HepG2 (cell line): ENCODE results near the gene TRANK1. TPM values are rescaled to one million over a fixed set of nuclear protein-coding genes. Genes with fewer than 3 reads are reported as not detected.

Source experiments
- ATAC-seq: fragments of 200-7000 bp; cut with Tn5 transposase; 3 replicates; pipeline ENCODE4 v1.9.1; 2020; ENCODE audit warnings: mild to moderate bottlenecking, moderate library complexity
- BruUV-seq: library from RNA; stranded (reverse); fragments of 400-500 nt; replicated peaks from 2 replicates; lab custom pipeline; 2021; lab: Mats Ljungman, UMichigan
- CTCF ChIA-PET: fragments of 300-600 bp; formaldehyde crosslinking; extraction: SDS; loops from one replicate; lab custom pipeline; 2021; ENCODE audit warnings: low total read pairs, inconsistent platforms, low intra/inter-chr PET ratio; lab: Yijun Ruan, JAX
- POLR2A ChIA-PET: fragments of 350-600 bp; sonication (Branson Sonifier 250); formaldehyde crosslinking; loops from one replicate; lab custom pipeline; 2020; ENCODE audit warnings: antibody characterized with exemption, inconsistent platforms; lab: Yijun Ruan, JAX
- DNase-seq: peaks from one replicate; pipeline ENCODE4 v3.0.0-alpha.2; 2015; ENCODE audit warnings: low spot score
- FAIRE-seq: peaks from 3 replicates; lab custom pipeline; 2011; peaks lifted over from hg19 to GRCh38; lab: Jason Lieb, UNC
- H2AFZ ChIP-seq: one replicate; pipeline ENCODE4 v1.6.1; 2011; ENCODE audit warnings: low read length, inconsistent platforms
- H3K27ac ChIP-seq: fragments of 300-600 bp; 3 replicates; pipeline ENCODE4 v1.8.0; 2011; ENCODE audit warnings: mixed run types, mild to moderate bottlenecking, mixed read lengths, low read length, inconsistent platforms; ENCODE audit not compliant: insufficient read depth; ENCODE audit errors: extremely low read length
- H3K27me3 ChIP-seq, 2 experiments: fragments of 200-600 bp in 1 of 2; 2 replicates in 1 of 2; 3 replicates in 1 of 2; pipeline versions ENCODE4 v1.6.0 to v1.8.0; 2011; ENCODE audit warnings: low read length in 2 of 2, mild to moderate bottlenecking in 2 of 2, moderate library complexity in 2 of 2, inconsistent platforms in 1 of 2; ENCODE audit not compliant: insufficient read depth in 2 of 2, control insufficient read depth in 1 of 2
- H3K36me3 ChIP-seq, 2 experiments: fragments of 200-600 bp in 1 of 2; replicated peaks in 1 of 2; 2 replicates in 1 of 2; 3 replicates in 1 of 2; pipeline versions ENCODE4 v1.5.1 to v1.8.0; 2011; ENCODE audit warnings: low read length in 2 of 2, inconsistent platforms in 1 of 2; ENCODE audit not compliant: insufficient read depth in 2 of 2, control insufficient read depth in 1 of 2
- H3K4me1 ChIP-seq: 2 replicates; pipeline ENCODE4 v1.5.1; 2012; ENCODE audit warnings: low read length, inconsistent platforms; ENCODE audit not compliant: insufficient read depth
- H3K4me2 ChIP-seq: 2 replicates; pipeline ENCODE4 v1.6.0; 2011; ENCODE audit warnings: low read depth, low read length, inconsistent platforms
- H3K4me3 ChIP-seq, 3 experiments: fragments of 200-600 bp in 1 of 3; sonication (generic), shearing (Covaris generic) in 1 of 3; replicated peaks in 1 of 3; 2 replicates each; pipeline ENCODE4 v1.5.1; 2011 to 2016; ENCODE audit warnings: low read length in 3 of 3, inconsistent platforms in 2 of 3, low read depth in 2 of 3, mild to moderate bottlenecking in 2 of 3, control low read depth in 1 of 3, mixed read lengths in 1 of 3; ENCODE audit not compliant: insufficient read depth in 1 of 3
- H3K79me2 ChIP-seq: one replicate; pipeline ENCODE4 v1.6.1; 2011; ENCODE audit warnings: low read length, inconsistent platforms; ENCODE audit not compliant: insufficient read depth
- H3K9ac ChIP-seq: 2 replicates; pipeline ENCODE4 v1.6.0; 2011; ENCODE audit warnings: mild to moderate bottlenecking, low read depth, low read length, inconsistent platforms; ENCODE audit not compliant: insufficient read depth
- H3K9me3 ChIP-seq: 2 replicates; pipeline ENCODE4 v1.5.1; 2012; ENCODE audit warnings: mild to moderate bottlenecking, low read length
- H4K20me1 ChIP-seq: 2 replicates; pipeline ENCODE4 v1.6.0; 2011; ENCODE audit warnings: inconsistent platforms, mild to moderate bottlenecking, low read length, moderate library complexity; ENCODE audit not compliant: insufficient read depth
- ARHGAP35 ChIP-seq: sonication (generic); formaldehyde crosslinking; IDR thresholded peaks from 2 replicates; pipeline ENCODE4 v1.9.0; 2022; ENCODE audit warnings: mild to moderate bottlenecking, inconsistent platforms, moderate library complexity, missing genetic modification reagents, borderline replicate concordance
- CTCF ChIP-seq: sonication (generic); formaldehyde crosslinking; IDR thresholded peaks from 2 replicates; pipeline ENCODE4 v1.5.0; 2020; ENCODE audit warnings: mild to moderate bottlenecking, missing genetic modification reagents, moderate library complexity
- ESRRA ChIP-seq: sonication (generic); formaldehyde crosslinking; IDR thresholded peaks from 2 replicates; pipeline ENCODE4 v1.5.1; 2020; ENCODE audit warnings: mild to moderate bottlenecking, low read depth, missing genetic modification reagents
- HOXD1 ChIP-seq: sonication (generic); formaldehyde crosslinking; IDR thresholded peaks from 2 replicates; pipeline ENCODE4 v1.5.0; 2020; ENCODE audit warnings: missing genetic modification reagents
- TFDP1 ChIP-seq: IDR thresholded peaks from 2 replicates; pipeline ENCODE4 v1.6.1; 2016; ENCODE audit warnings: missing compliant biosample characterization, missing genetic modification reagents, borderline replicate concordance
- XBP1 ChIP-seq: sonication (generic); formaldehyde crosslinking; IDR thresholded peaks from 2 replicates; pipeline ENCODE4 v1.5.0; 2020; ENCODE audit warnings: missing genetic modification reagents
- ZBTB10 ChIP-seq: sonication (generic); formaldehyde crosslinking; IDR thresholded peaks from 2 replicates; pipeline ENCODE4 v1.4.0; 2020; ENCODE audit warnings: missing genetic modification reagents, borderline replicate concordance
- ZNF280B ChIP-seq: sonication (generic); formaldehyde crosslinking; IDR thresholded peaks from 2 replicates; pipeline ENCODE4 v1.5.0; 2020; ENCODE audit warnings: missing genetic modification reagents, mild to moderate bottlenecking, borderline replicate concordance
- ZNF619 ChIP-seq: sonication (generic); formaldehyde crosslinking; IDR thresholded peaks from 2 replicates; pipeline ENCODE4 v1.4.0; 2020; ENCODE audit warnings: mild to moderate bottlenecking, missing genetic modification reagents
- ZNF773 ChIP-seq: sonication (generic); formaldehyde crosslinking; IDR thresholded peaks from 2 replicates; pipeline ENCODE4 v1.4.0; 2020; ENCODE audit warnings: missing genetic modification reagents, borderline replicate concordance
- WGBS: methylation state at CpG from one replicate; pipeline ENCODE4 v1.1.6; 2017; ENCODE audit warnings: low lambda C conversion rate; 5-methylcytosine and 5-hydroxymethylcytosine counted together
- in situ Hi-C: cut with HindIII; loops from 2 replicates; pipeline ENCODE4 v1.10.0; 2017; ENCODE audit warnings: low pct_unique_long_range_greater_than_20kb; ENCODE audit not compliant: extremely low pct_ligation_motif_present
- intact Hi-C: fragments of 100-400 bp; cut with micrococcal nuclease; formaldehyde crosslinking; loops from one replicate; pipeline ENCODE4 v1.10.0; 2022; ENCODE audit not compliant: unreplicated experiment
- polyA plus RNA-seq, 8 experiments: library from polyadenylated mRNA; depleted of rRNA in 3 of 8; stranded (reverse) in 7 of 8; unstranded in 1 of 8; fragments of >200 nt; fragmentation: Illumina TruSeq in 4 of 8; extraction: Trizol in 4 of 8; gene quantifications; 2 replicates each; pipeline versions ENCODE4 v1.2.1 to v1.2.3, GENCODE V29; 2011 to 2016; ENCODE audit warnings: low read depth in 4 of 8, missing spikeins in 1 of 8, mixed read lengths in 1 of 8; ENCODE audit not compliant: insufficient read depth in 1 of 8
- total RNA-seq, 5 experiments: library from RNA; depleted of rRNA; stranded (reverse); fragments of >200 nt; fragmentation: Illumina TruSeq; extraction: Trizol; gene quantifications; 2 replicates each; pipeline ENCODE4 v1.2.3, GENCODE V29; 2016; ENCODE audit warnings: low read depth in 1 of 5

The TRANK1 gene
- total and polyA plus RNA-seq, 2 of the 13 experiments (the other 11 are each of a cell fraction or from before 2014, with no cell fraction given), result 0.13 to 0.32 TPM

GRCh38 chr3:36957063-36957462, 12.2 kb upstream of the TRANK1 start:
- Histone ChIP-seq H3K9ac (no peak overlapping the region), H3K27me3 (no peaks in the 10 kb centered on the region; a peak in 1 of 5 replicates), H3K27ac (no peak overlapping the region), H3K4me1 (peaks cover 10% of the 10 kb centered on the region; the same call in 1 of the 2 replicates), H3K79me2 (no peaks in the 10 kb centered on the region), H2AFZ (no peak overlapping the region), H3K36me3 (no peaks in the 10 kb centered on the region), H4K20me1 (no peaks in the 10 kb centered on the region), H3K4me2 (no peak overlapping the region), H3K4me3 (no peak overlapping the region), H3K9me3 (no peaks in the 10 kb centered on the region)
- intact Hi-C loops, result no loop called here
- ATAC-seq (no peak), DNase-seq (no peak), FAIRE-seq (no peak)
- ChIA-PET CTCF (interaction anchor here (2.3 kb wide), 1 partner anchor 165 kb away, joined by 11 read pairs; no protein-coding TSS in a partner anchor), POLR2A (no interaction called here)
- TF ChIP-seq CTCF (CRISPR knock-in tag), result 0 out of 2 replicates have a peak, but pooled peaks have one; percentile 11
- no peak for TF ChIP-seq TFDP1 (CRISPR knock-in tag)
- no TSS peak for BruUV-seq
- WGBS, result 5% methylated on average over 1 of the region's 1 CpG
- in situ Hi-C loops, result loop anchor here (5.0 to 25.0 kb wide), 2 partner anchors 55 to 220 kb away; no protein-coding TSS in a partner anchor

GRCh38 chr3:36956155-36956554, 11.3 kb upstream of the TRANK1 start:
- ChIA-PET POLR2A (interaction anchor here (1.3 kb wide), 1 partner anchor 36 kb away, joined by 3 read pairs; no protein-coding TSS in a partner anchor), CTCF (no interaction called here)
- Histone ChIP-seq H3K4me3 (no peak overlapping the region), H3K4me1 (peaks cover 10% of the 10 kb centered on the region; the same call in 1 of the 2 replicates), H3K79me2 (no peaks in the 10 kb centered on the region), H4K20me1 (no peaks in the 10 kb centered on the region), H3K9me3 (no peaks in the 10 kb centered on the region), H3K27me3 (no peaks in the 10 kb centered on the region; a peak in 1 of 5 replicates), H3K27ac (no peak overlapping the region), H2AFZ (no peak overlapping the region), H3K9ac (no peak overlapping the region), H3K36me3 (no peaks in the 10 kb centered on the region), H3K4me2 (no peak overlapping the region)
- FAIRE-seq, result no peak
- DNase-seq, result no peak
- no TSS peak for BruUV-seq
- in situ Hi-C loops (loop anchor here (5.0 to 25.0 kb wide), 2 partner anchors 54 to 219 kb away; no protein-coding TSS in a partner anchor), intact Hi-C loops (no loop called here)
- WGBS, result 4% methylated on average over 2 of the region's 3 CpGs
- ATAC-seq, result no peak
- no peak for TF ChIP-seq ZNF773 (CRISPR knock-in tag)
- TF ChIP-seq ESRRA (CRISPR knock-in tag), result no peak
- no peak for TF ChIP-seq HOXD1 (CRISPR knock-in tag)
- TF ChIP-seq XBP1 (CRISPR knock-in tag), result no peak
- no peak for TF ChIP-seq ZBTB10 (CRISPR knock-in tag)
- TF ChIP-seq ZNF280B (CRISPR knock-in tag), result no peak
- TF ChIP-seq ZNF619 (CRISPR knock-in tag), result no peak
- TF ChIP-seq ARHGAP35, result no peak
